Mesenchymal stem cell (in vitro differentiated cells and primary cell): Measurements from ENCODE around the gene GNA14.
A peak's percentile ranks its signal among the peaks of the same experiment; 100 is the strongest.
"Not testable (repeated sequence)": the region's sequence is repeated elsewhere in the genome, so short reads cannot be mapped to it uniquely, and the experiment has no call there.

Experiments used
- DNase-seq: peaks from one replicate; pipeline ENCODE4 v3.0.0-alpha.2; 2013
- H2AFZ ChIP-seq: one replicate; pipeline ENCODE4 v1.6.1; 2013; ENCODE audit warnings: low read depth, mild to moderate bottlenecking, control low read depth, inconsistent platforms, low read length, moderate library complexity
- H2AK5ac ChIP-seq: 2 replicates; pipeline ENCODE4 v1.6.1; 2013; ENCODE audit warnings: low read length, moderate library complexity, mild to moderate bottlenecking, inconsistent platforms; ENCODE audit not compliant: severe bottlenecking
- H2BK120ac ChIP-seq: one replicate; pipeline ENCODE4 v1.6.1; 2013; ENCODE audit warnings: low read depth, mild to moderate bottlenecking, inconsistent platforms, low read length, moderate library complexity
- H2BK12ac ChIP-seq, 2 experiments: one replicate each; pipeline ENCODE4 v1.6.1; 2013; ENCODE audit warnings: inconsistent platforms in 2 of 2, low read length in 2 of 2, mild to moderate bottlenecking in 2 of 2, moderate library complexity in 2 of 2, control low read depth in 1 of 2
- H2BK15ac ChIP-seq: one replicate; pipeline ENCODE4 v1.6.1; 2013; ENCODE audit warnings: mild to moderate bottlenecking, low read depth, inconsistent platforms; ENCODE audit not compliant: poor library complexity, severe bottlenecking
- H2BK5ac ChIP-seq: 2 replicates; pipeline ENCODE4 v1.6.1; 2013; ENCODE audit warnings: low read depth, mild to moderate bottlenecking, low read length, control low read depth, inconsistent platforms; ENCODE audit not compliant: poor library complexity, severe bottlenecking
- H3K14ac ChIP-seq, 2 experiments: one replicate each; pipeline ENCODE4 v1.6.1; 2013; ENCODE audit warnings: inconsistent platforms in 2 of 2, low read length in 2 of 2, control low read depth in 1 of 2, mild to moderate bottlenecking in 1 of 2, moderate library complexity in 1 of 2
- H3K18ac ChIP-seq, 2 experiments: one replicate each; pipeline ENCODE4 v1.6.1; 2013; ENCODE audit warnings: inconsistent platforms in 2 of 2, low read length in 2 of 2, control low read depth in 1 of 2, low read depth in 1 of 2, mild to moderate bottlenecking in 1 of 2
- H3K23ac ChIP-seq, 2 experiments: one replicate each; pipeline ENCODE4 v1.6.1; 2013; ENCODE audit warnings: inconsistent platforms in 2 of 2, low read length in 2 of 2, mild to moderate bottlenecking in 2 of 2, moderate library complexity in 2 of 2, control low read depth in 1 of 2
- H3K27ac ChIP-seq: 2 replicates; pipeline ENCODE4 v1.5.1; 2013; ENCODE audit warnings: mild to moderate bottlenecking, moderate library complexity, low read length, control low read depth, inconsistent platforms; ENCODE audit not compliant: poor library complexity, severe bottlenecking
- H3K27me3 ChIP-seq, 2 experiments: 2 replicates each; pipeline versions ENCODE4 v1.6.1 to v1.7.0; 2013; ENCODE audit warnings: low read length in 2 of 2, mild to moderate bottlenecking in 2 of 2, moderate library complexity in 2 of 2, control low read depth in 1 of 2, inconsistent platforms in 1 of 2; ENCODE audit not compliant: control insufficient read depth in 1 of 2, insufficient read depth in 1 of 2
- H3K36me3 ChIP-seq, 2 experiments: 2 replicates each; pipeline versions ENCODE4 v1.6.1 to v1.7.0; 2013; ENCODE audit warnings: low read length in 2 of 2, control low read depth in 1 of 2, inconsistent platforms in 1 of 2, low read depth in 1 of 2, mild to moderate bottlenecking in 1 of 2; ENCODE audit not compliant: insufficient read depth in 2 of 2, control insufficient read depth in 1 of 2
- H3K4ac ChIP-seq, 2 experiments: one replicate each; pipeline ENCODE4 v1.6.1; 2013; ENCODE audit warnings: inconsistent platforms in 2 of 2, low read length in 2 of 2, mild to moderate bottlenecking in 2 of 2, moderate library complexity in 2 of 2, control low read depth in 1 of 2, low read depth in 1 of 2
- H3K4me1 ChIP-seq: 2 replicates; pipeline ENCODE4 v1.6.1; 2013; ENCODE audit warnings: low read depth, low read length, control low read depth; ENCODE audit not compliant: control insufficient read depth, insufficient read depth
- H3K4me2 ChIP-seq: 2 replicates; pipeline ENCODE4 v1.6.1; 2013; ENCODE audit warnings: low read length, mild to moderate bottlenecking, inconsistent platforms; ENCODE audit not compliant: poor library complexity, severe bottlenecking
- H3K4me3 ChIP-seq, 2 experiments: 2 replicates each; pipeline versions ENCODE4 v1.5.1 to v1.7.0; 2013; ENCODE audit warnings: low read length in 2 of 2, mild to moderate bottlenecking in 2 of 2, control low read depth in 1 of 2, low read depth in 1 of 2; ENCODE audit not compliant: insufficient read depth in 1 of 2
- H3K79me1 ChIP-seq: replicated peaks from 2 replicates; pipeline ENCODE4 v1.6.1; 2013; ENCODE audit warnings: mild to moderate bottlenecking, control low read depth, low read length, inconsistent platforms; ENCODE audit not compliant: poor library complexity, severe bottlenecking
- H3K9ac ChIP-seq: 2 replicates; pipeline ENCODE4 v1.7.0; 2013; ENCODE audit warnings: mild to moderate bottlenecking, low read length, moderate library complexity
- H3K9me3 ChIP-seq: 2 replicates; pipeline ENCODE4 v1.7.0; 2013; ENCODE audit warnings: mild to moderate bottlenecking, low read length; ENCODE audit not compliant: control insufficient read depth
- H4K8ac ChIP-seq: one replicate; pipeline ENCODE4 v1.6.1; 2013; ENCODE audit warnings: inconsistent platforms, mild to moderate bottlenecking, low read length, moderate library complexity
- H4K91ac ChIP-seq: one replicate; pipeline ENCODE4 v1.6.1; 2013; ENCODE audit warnings: mild to moderate bottlenecking, low read length, inconsistent platforms
- WGBS: methylation state at CpG from one replicate; pipeline ENCODE4 v1.1.7; 2013; ENCODE audit warnings: mixed read lengths; 5-methylcytosine and 5-hydroxymethylcytosine counted together

The GNA14 gene

DNA sequence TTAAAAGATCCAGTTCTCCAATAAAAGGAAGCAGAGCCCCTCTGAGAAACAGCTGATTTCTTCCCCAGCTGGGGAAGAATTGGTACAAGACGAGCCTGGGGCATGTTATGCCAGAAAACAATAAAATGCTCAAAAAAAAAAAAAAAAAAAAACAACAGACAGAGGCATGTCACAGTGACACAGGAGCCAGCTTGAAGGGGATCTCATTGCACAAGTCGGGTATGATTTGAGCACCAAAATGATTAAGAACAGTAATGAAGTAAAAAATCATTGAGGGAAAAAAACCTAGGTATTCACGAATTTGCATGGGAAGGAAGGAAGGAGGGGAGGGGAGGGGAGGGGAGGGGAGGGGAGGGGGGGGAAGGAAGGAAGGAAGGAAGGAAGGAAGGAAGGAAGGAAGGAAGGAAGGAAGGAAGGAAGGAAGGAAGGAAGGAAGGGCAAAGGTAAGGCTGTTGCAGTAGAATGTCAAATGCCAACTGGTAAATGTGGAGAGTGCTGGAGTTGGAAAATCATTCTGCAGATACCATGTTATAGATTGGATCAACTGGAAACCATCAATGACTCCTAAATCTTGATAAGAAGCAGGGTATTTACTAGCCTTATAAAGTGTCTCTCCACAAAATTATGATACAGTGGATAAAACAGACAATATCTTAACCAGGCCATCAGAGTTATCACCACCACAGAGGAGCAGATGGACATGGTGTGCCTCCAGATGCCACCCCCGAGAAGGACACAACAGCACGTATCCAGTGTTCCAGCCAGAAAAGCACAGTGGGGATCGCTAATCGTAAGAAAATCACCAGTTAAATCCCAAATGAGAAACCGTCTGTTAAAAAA, 7.2 kb downstream of the GNA14 start:
- 77% methylated on average over 8 of the region's 8 CpGs for WGBS
- H3K4ac ChIP-seq, result no peak overlapping the region
- H3K27me3 ChIP-seq, result peaks cover 10 to 13% of the 10 kb centered on the region in 2 experiments
- H3K14ac ChIP-seq, result no peak overlapping the region
- H3K18ac ChIP-seq, result no peak overlapping the region
- no peak overlapping the region for H4K91ac ChIP-seq
- no peak overlapping the region for H2BK15ac ChIP-seq
- H2AK5ac ChIP-seq, result no peak overlapping the region
- no peak overlapping the region for H2BK5ac ChIP-seq
- H3K9me3 ChIP-seq, result no peaks in the 10 kb centered on the region
- H2BK12ac ChIP-seq, result no peak overlapping the region
- no peak overlapping the region for H2AFZ ChIP-seq
- H3K4me2 ChIP-seq, result no peak overlapping the region
- H3K23ac ChIP-seq, result no peak overlapping the region
- H4K8ac ChIP-seq, result no peak overlapping the region
- no peak overlapping the region for H2BK120ac ChIP-seq
- no peak overlapping the region for H3K9ac ChIP-seq
- H3K4me3 ChIP-seq, result no peak overlapping the region
- no peaks in the 10 kb centered on the region for H3K79me1 ChIP-seq
- H3K4me1 ChIP-seq, result no peaks in the 10 kb centered on the region
- no peak overlapping the region for H3K27ac ChIP-seq
- no peaks in the 10 kb centered on the region for H3K36me3 ChIP-seq
- no peak for DNase-seq

DNA sequence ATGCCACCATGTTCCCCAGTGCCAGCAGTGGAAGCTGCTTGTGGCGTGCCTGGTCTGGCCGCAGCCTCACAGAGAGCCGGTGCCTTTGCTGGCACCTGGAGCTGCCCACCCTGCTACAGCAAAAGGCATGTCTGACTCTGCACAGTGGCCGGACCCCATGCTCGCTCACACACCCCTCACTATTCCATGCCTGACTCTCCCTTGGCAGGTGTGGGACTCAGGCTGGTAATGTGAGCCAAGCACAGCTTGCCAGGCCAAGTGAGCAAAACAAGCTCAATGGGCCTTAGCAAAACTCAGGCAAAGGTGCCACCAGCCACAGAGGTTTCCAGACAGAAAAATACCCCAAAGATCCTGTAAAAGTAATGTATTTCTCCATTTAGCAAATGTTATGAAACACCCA, 15.5 kb downstream of the GNA14 start:
- H3K4me2 ChIP-seq, result no peak overlapping the region
- H2BK12ac ChIP-seq, result no peak overlapping the region
- H2AK5ac ChIP-seq, result no peak overlapping the region
- H4K8ac ChIP-seq, result no peak overlapping the region
- H3K4me1 ChIP-seq, result no peaks in the 10 kb centered on the region
- WGBS, result 98% methylated on average over 5 of the region's 5 CpGs
- H3K23ac ChIP-seq, result no peak overlapping the region
- no peak overlapping the region for H2BK15ac ChIP-seq
- H3K18ac ChIP-seq, result no peak overlapping the region
- no peak overlapping the region for H3K4ac ChIP-seq
- no peak overlapping the region for H3K4me3 ChIP-seq
- H3K14ac ChIP-seq, result peak overlapping the region in 1 of 2 experiments; percentile 5
- H2BK5ac ChIP-seq, result no peak overlapping the region
- H4K91ac ChIP-seq, result no peak overlapping the region
- H2BK120ac ChIP-seq, result no peak overlapping the region
- no peak for DNase-seq
- H3K9me3 ChIP-seq, result no peaks in the 10 kb centered on the region
- no peak overlapping the region for H3K27ac ChIP-seq
- H3K79me1 ChIP-seq, result no peaks in the 10 kb centered on the region
- no peak overlapping the region for H2AFZ ChIP-seq
- H3K9ac ChIP-seq, result no peak overlapping the region
- no peaks in the 10 kb centered on the region for H3K27me3 ChIP-seq
- H3K36me3 ChIP-seq, result no peaks in the 10 kb centered on the region

DNA sequence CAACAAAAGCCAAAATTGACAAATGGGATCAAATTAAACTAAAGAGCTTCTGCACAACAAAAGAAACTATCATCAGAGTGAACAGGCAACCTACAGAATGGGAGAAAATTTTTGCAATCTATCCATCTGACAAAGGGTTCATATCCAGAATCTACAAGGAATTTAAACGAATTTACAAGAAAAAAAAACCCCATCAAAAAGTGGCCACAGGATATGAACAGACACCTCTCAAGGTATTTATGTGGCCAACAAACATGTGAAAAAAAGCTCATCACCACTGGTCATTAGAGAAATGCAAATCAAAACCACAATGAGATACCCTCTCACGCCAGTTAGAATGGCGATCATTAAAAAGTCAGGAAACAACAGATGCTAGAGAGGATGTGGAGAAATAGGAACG, 19.3 kb downstream of the GNA14 start:
- 100% methylated on average over 1 of the region's 4 CpGs for WGBS
- H3K36me3 ChIP-seq, H3K14ac ChIP-seq, H3K79me1 ChIP-seq, H3K4me1 ChIP-seq, H3K4ac ChIP-seq, H3K23ac ChIP-seq, DNase-seq, H3K4me2 ChIP-seq, H2AK5ac ChIP-seq, H2AFZ ChIP-seq, H2BK12ac ChIP-seq, H3K27ac ChIP-seq, H4K8ac ChIP-seq, H3K18ac ChIP-seq, H3K4me3 ChIP-seq, H4K91ac ChIP-seq, H2BK15ac ChIP-seq, H3K9ac ChIP-seq, H3K27me3 ChIP-seq, H2BK120ac ChIP-seq, H3K9me3 ChIP-seq, H2BK5ac ChIP-seq: not testable (repeated sequence)

DNA sequence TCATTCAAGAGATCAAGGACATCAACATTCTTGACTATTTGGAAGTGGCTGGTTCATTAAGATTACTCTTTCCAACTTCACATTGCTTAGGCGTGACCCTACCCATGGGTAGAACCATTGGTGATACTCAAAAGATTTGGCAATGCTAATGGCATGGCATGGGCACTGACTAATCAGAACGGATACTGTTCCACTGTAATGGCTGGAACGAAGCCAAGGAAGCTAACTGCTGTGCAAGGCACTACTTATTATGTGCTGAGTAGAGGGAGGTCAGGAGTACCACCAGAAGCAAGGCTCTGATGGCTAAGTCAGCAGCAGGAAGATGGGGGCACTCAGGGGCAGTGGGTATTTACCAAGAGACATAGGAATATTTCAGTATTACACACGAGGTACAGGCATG, 31.9 kb downstream of the GNA14 start:
- Histone ChIP-seq H2AK5ac (no peak overlapping the region), H2BK15ac (no peak overlapping the region), H3K4me2 (no peak overlapping the region), H3K9ac (no peak overlapping the region), H3K4me1 (no peaks in the 10 kb centered on the region), H2BK12ac (no peak overlapping the region), H2BK120ac (no peak overlapping the region), H3K79me1 (no peaks in the 10 kb centered on the region), H3K4me3 (no peak overlapping the region), H2BK5ac (no peak overlapping the region), H3K27ac (no peak overlapping the region), H3K4ac (no peak overlapping the region), H3K14ac (no peak overlapping the region), H2AFZ (no peak overlapping the region), H3K9me3 (no peaks in the 10 kb centered on the region), H3K18ac (no peak overlapping the region), H3K36me3 (no peaks in the 10 kb centered on the region), H4K8ac (no peak overlapping the region), H4K91ac (no peak overlapping the region), H3K27me3 (no peaks in the 10 kb centered on the region), H3K23ac (no peak overlapping the region)
- WGBS, result 83% methylated on average over 4 of the region's 4 CpGs
- DNase-seq, result no peak
